Liver (tissue), 9 donors: Measurements from ENCODE around the gene HSPA12B. TPM values are rescaled to one million over a fixed set of nuclear protein-coding genes. Genes with fewer than 3 reads are reported as not detected.

Experiments used
- DNase-seq: peaks from one replicate; pipeline ENCODE4 v3.0.0-alpha.2; 2017; ENCODE audit warnings: low spot score
- H3K27ac ChIP-seq, 2 donors: one replicate each; pipeline ENCODE4 v1.7.0; 2013; ENCODE audit warnings: inconsistent platforms in 2 of 2, low read length in 2 of 2, control low read depth in 1 of 2, low read depth in 1 of 2, mild to moderate bottlenecking in 1 of 2
- H3K27me3 ChIP-seq, 4 donors: one replicate each; pipeline versions ENCODE4 v1.6.1 to v1.7.0; 2013; ENCODE audit warnings: low read length in 3 of 4, inconsistent platforms in 1 of 4, mild to moderate bottlenecking in 1 of 4, moderate library complexity in 1 of 4; ENCODE audit not compliant: control insufficient read depth in 4 of 4, insufficient read depth in 4 of 4
- H3K36me3 ChIP-seq, 4 donors: one replicate each; pipeline versions ENCODE4 v1.6.1 to v1.7.0; 2013; ENCODE audit warnings: low read length in 3 of 4, mild to moderate bottlenecking in 3 of 4, low read depth in 1 of 4, moderate library complexity in 1 of 4; ENCODE audit not compliant: control insufficient read depth in 4 of 4, insufficient read depth in 3 of 4
- H3K4me1 ChIP-seq, 4 donors: one replicate each; pipeline versions ENCODE4 v1.6.1 to v1.7.0; 2013; ENCODE audit warnings: low read length in 3 of 4, mild to moderate bottlenecking in 3 of 4, moderate library complexity in 1 of 4; ENCODE audit not compliant: control insufficient read depth in 4 of 4, insufficient read depth in 4 of 4
- H3K4me3 ChIP-seq, 3 donors: one replicate each; pipeline versions ENCODE4 v1.6.1 to v1.7.0; 2013; ENCODE audit warnings: low read length in 3 of 3, control low read depth in 1 of 3, low read depth in 1 of 3, mild to moderate bottlenecking in 1 of 3
- H3K9ac ChIP-seq, 2 donors: one replicate each; pipeline ENCODE4 v1.7.0; 2013; ENCODE audit warnings: low read length in 2 of 2, mild to moderate bottlenecking in 2 of 2, moderate library complexity in 2 of 2, control low read depth in 1 of 2, low read depth in 1 of 2
- H3K9me3 ChIP-seq, 4 donors: one replicate each; pipeline versions ENCODE4 v1.6.1 to v1.7.0; 2013; ENCODE audit warnings: low read length in 3 of 4; ENCODE audit not compliant: control insufficient read depth in 4 of 4
- EGR1 ChIP-seq, 2 donors: IDR thresholded peaks; 2 replicates each; pipeline ENCODE4 v1.6.1; 2016 to 2018; ENCODE audit warnings: antibody characterized with exemption in 2 of 2, low read depth in 2 of 2
- FOXA1 ChIP-seq: IDR thresholded peaks from 2 replicates; pipeline ENCODE4 v1.6.1; 2016; ENCODE audit warnings: antibody characterized with exemption
- HNF4G ChIP-seq: IDR thresholded peaks from 2 replicates; pipeline ENCODE4 v1.6.1; 2016; ENCODE audit warnings: antibody characterized with exemption
- JUND ChIP-seq, 2 donors: IDR thresholded peaks; 2 replicates each; pipeline ENCODE4 v1.6.1; 2016; ENCODE audit warnings: antibody characterized with exemption in 2 of 2
- NR2F2 ChIP-seq: IDR thresholded peaks from 2 replicates; pipeline ENCODE4 v1.6.1; 2016; ENCODE audit warnings: antibody characterized with exemption
- RAD21 ChIP-seq, 2 donors: IDR thresholded peaks; 2 replicates each; pipeline ENCODE4 v1.6.1; 2016; ENCODE audit warnings: antibody characterized with exemption in 2 of 2, mild to moderate bottlenecking in 2 of 2
- RXRA ChIP-seq, 2 donors: IDR thresholded peaks; 2 replicates each; pipeline ENCODE4 v1.6.1; 2017 to 2018; ENCODE audit warnings: antibody characterized with exemption in 2 of 2, mild to moderate bottlenecking in 1 of 2
- SP1 ChIP-seq: IDR thresholded peaks from 2 replicates; pipeline ENCODE4 v1.6.1; 2018; ENCODE audit warnings: antibody characterized with exemption, mild to moderate bottlenecking
- TAF1 ChIP-seq: conservative IDR thresholded peaks from 2 replicates; pipeline ENCODE4 v1.6.1; 2016; ENCODE audit warnings: antibody characterized with exemption, mild to moderate bottlenecking
- YY1 ChIP-seq: IDR thresholded peaks from 2 replicates; pipeline ENCODE4 v1.6.1; 2016; ENCODE audit warnings: antibody characterized with exemption, mild to moderate bottlenecking
- WGBS: extraction: QIAGEN DNeasy Blood & Tissue Kit; methylation state at CpG from one replicate; pipeline ENCODE4 v1.1.7; 2013; 5-methylcytosine and 5-hydroxymethylcytosine counted together
- polyA plus RNA-seq, 2 donors: library from polyadenylated mRNA; stranded (reverse) in 1 of 2; unstranded in 1 of 2; fragments of 200-250 nt in 1 of 2; fragments of >200 nt in 1 of 2; fragmentation: Nextera tagmentation in 1 of 2; extraction: Ambion mirVana in 1 of 2; gene quantifications; one replicate each; pipeline versions ENCODE4 v1.2.1 to v1.2.3, GENCODE V29; 2013 to 2015
- total RNA-seq, 2 donors: library from RNA; depleted of rRNA; stranded (reverse); fragments of >200 nt; gene quantifications; one replicate each; pipeline ENCODE4 v1.2.3, GENCODE V29; 2014
- TF ChIP-seq, protein P1 (sequence below): IDR thresholded peaks from 2 replicates; pipeline ENCODE4 v1.6.1; 2016; ENCODE audit warnings: antibody characterized with exemption
- TF ChIP-seq, protein P2 (sequence below): IDR thresholded peaks from 2 replicates; pipeline ENCODE4 v1.6.1; 2016; ENCODE audit warnings: antibody characterized with exemption
- donor health status: healthy.
- donor health status: healthy.
- donor health status: healthy.
- donor health status: healthy.
- donor health status: healthy.

Gene HSPA12B
- total and polyA plus RNA-seq, 4 donors = 0.72 to 1.8 (median 0.87) TPM

DNA sequence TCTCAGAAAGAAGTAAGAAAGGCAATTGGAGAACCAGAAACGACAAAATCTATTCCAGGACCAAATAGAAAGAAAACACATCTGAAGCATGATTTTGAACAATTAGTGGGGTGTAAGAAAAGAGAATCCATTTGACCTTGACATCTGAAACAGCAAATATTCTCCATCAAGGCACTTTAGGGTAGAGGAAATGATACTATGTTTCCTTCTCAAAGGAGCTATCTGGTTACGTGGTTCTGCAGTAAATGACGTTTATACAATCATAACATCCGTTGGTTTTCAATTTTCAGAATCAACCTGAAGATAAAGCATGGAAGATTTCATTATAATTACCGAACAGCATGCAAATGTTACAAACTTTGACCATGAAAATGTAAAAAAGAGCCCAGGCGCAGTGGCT, 11.9 kb upstream of the HSPA12B start:
- H3K27ac ChIP-seq = no peak overlapping the region
- H3K36me3 ChIP-seq = no peaks in the 10 kb centered on the region
- no peak overlapping the region for H3K9ac ChIP-seq
- no peaks in the 10 kb centered on the region for H3K9me3 ChIP-seq
- WGBS = 62% methylated on average over 6 of the region's 6 CpGs
- DNase-seq = no peak
- no peaks in the 10 kb centered on the region for H3K4me1 ChIP-seq
- no peak overlapping the region for H3K4me3 ChIP-seq
- TF ChIP-seq, protein P1, sequence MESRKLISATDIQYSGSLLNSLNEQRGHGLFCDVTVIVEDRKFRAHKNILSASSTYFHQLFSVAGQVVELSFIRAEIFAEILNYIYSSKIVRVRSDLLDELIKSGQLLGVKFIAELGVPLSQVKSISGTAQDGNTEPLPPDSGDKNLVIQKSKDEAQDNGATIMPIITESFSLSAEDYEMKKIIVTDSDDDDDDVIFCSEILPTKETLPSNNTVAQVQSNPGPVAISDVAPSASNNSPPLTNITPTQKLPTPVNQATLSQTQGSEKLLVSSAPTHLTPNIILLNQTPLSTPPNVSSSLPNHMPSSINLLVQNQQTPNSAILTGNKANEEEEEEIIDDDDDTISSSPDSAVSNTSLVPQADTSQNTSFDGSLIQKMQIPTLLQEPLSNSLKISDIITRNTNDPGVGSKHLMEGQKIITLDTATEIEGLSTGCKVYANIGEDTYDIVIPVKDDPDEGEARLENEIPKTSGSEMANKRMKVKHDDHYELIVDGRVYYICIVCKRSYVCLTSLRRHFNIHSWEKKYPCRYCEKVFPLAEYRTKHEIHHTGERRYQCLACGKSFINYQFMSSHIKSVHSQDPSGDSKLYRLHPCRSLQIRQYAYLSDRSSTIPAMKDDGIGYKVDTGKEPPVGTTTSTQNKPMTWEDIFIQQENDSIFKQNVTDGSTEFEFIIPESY = no peak
- TF ChIP-seq RAD21 (IDR thresholded peaks at IDR 0.05) = no peak
- H3K27me3 ChIP-seq = peaks cover 0 to 3% (median 0%) of the 10 kb centered on the region in 4 donors

DNA sequence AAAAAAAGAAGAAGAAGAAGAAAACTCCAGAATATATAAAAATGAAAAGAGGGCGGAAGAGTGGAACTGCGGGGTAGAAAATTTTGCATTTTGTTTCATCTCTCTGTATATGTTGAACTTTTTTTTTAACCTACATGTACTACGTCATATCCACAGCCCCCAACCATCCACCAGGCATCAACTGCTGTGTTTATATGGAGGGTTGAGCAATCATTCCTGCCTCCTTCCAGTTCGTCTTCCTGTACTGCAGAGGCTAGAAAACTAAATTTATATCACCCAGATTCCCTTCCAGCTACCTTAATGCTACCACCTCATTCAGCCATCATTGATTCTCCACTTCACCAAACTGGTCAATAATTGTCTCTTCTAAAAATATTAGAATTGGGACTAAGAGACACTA, 10.6 kb upstream of the HSPA12B start:
- Histone ChIP-seq H3K4me1 (no peaks in the 10 kb centered on the region), H3K36me3 (no peaks in the 10 kb centered on the region), H3K4me3 (no peak overlapping the region), H3K27ac (no peak overlapping the region), H3K9me3 (no peaks in the 10 kb centered on the region), H3K27me3 (peaks cover 0 to 3% (median 0%) of the 10 kb centered on the region in 4 donors), H3K9ac (no peak overlapping the region)
- 87% methylated on average over 4 of the region's 4 CpGs for WGBS
- TF ChIP-seq SP1 = no peak
- DNase-seq = no peak

DNA sequence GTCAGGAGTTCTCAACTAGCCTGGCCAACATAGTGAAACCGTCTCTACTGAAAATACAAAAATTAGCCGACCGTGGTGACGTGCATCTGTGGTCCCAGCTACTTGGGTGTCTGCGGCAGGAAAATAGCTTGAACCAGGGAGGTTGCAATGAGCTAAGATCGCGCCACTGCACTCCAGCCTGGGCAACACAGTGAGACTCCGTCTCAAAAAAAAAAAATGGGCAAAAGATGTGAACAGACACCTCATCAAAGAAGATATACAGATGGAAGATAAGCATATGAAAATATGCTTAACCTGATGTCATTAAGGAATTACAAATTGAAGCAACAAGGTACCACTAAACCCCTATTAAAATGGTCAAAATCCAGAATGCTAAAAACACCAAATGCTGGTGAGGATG, 9.2 kb upstream of the HSPA12B start:
- Histone ChIP-seq H3K27me3 (peaks cover 0 to 3% (median 0%) of the 10 kb centered on the region in 4 donors), H3K4me1 (no peaks in the 10 kb centered on the region), H3K9me3 (no peaks in the 10 kb centered on the region), H3K9ac (no peak overlapping the region), H3K4me3 (no peak overlapping the region), H3K36me3 (no peaks in the 10 kb centered on the region), H3K27ac (no peak overlapping the region)
- 94% methylated on average over 8 of the region's 8 CpGs for WGBS
- TF ChIP-seq, protein P2, sequence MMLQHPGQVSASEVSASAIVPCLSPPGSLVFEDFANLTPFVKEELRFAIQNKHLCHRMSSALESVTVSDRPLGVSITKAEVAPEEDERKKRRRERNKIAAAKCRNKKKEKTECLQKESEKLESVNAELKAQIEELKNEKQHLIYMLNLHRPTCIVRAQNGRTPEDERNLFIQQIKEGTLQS = no peak
- TF ChIP-seq RXRA (IDR thresholded peaks at IDR 0.05) = no peak
- no peak for TF ChIP-seq EGR1 (IDR thresholded peaks at IDR 0.05; ENCODE audit: low read depth in 2 of 2)
- TF ChIP-seq NR2F2 = no peak
- TF ChIP-seq RAD21 (IDR thresholded peaks at IDR 0.05) = no peak
- TF ChIP-seq HNF4G = no peak
- TF ChIP-seq, protein P1 = no peak
- no peak for TF ChIP-seq FOXA1
- no peak for TF ChIP-seq TAF1
- no peak for TF ChIP-seq YY1
- no peak for TF ChIP-seq JUND (IDR thresholded peaks at IDR 0.05)
- DNase-seq = no peak
